Ovary (tissue), 9 donors: ENCODE results near the gene CALB2. TPM values are rescaled to one million over a fixed set of nuclear protein-coding genes. Genes with fewer than 3 reads are reported as not detected.
A peak's percentile ranks its signal among the peaks of the same experiment; 100 is the strongest.

Experiments
- DNase-seq, 5 donors: peaks; one replicate each; pipeline ENCODE4 v3.0.0-alpha.2; 2019 to 2020
- H3K27ac ChIP-seq, 2 donors: fragments of 200-600 bp; one replicate each; pipeline versions ENCODE4 v1.5.1 to v1.8.0; 2019 to 2022
- H3K27me3 ChIP-seq: fragments of 200-600 bp; one replicate; pipeline ENCODE4 v1.8.0; 2022
- H3K36me3 ChIP-seq: fragments of 200-600 bp; sonication (generic); one replicate; pipeline ENCODE4 v1.5.1; 2019
- H3K4me1 ChIP-seq: one replicate; pipeline ENCODE4 v1.8.1; 2013; ENCODE audit warnings: mild to moderate bottlenecking, moderate library complexity; ENCODE audit not compliant: insufficient read depth
- H3K4me3 ChIP-seq: fragments of 200-600 bp; sonication (generic); one replicate; pipeline ENCODE4 v1.5.1; 2017
- H3K9me3 ChIP-seq, 2 donors: fragments of 200-600 bp in 1 of 2; sonication (generic) in 1 of 2; one replicate each; pipeline versions ENCODE4 v1.5.1 to v1.8.1; 2013 to 2019; ENCODE audit warnings: mild to moderate bottlenecking in 1 of 2, moderate library complexity in 1 of 2
- EP300 ChIP-seq: sonication (generic); formaldehyde crosslinking; IDR thresholded peaks from one replicate; pipeline ENCODE4 v1.6.1; 2017; ENCODE audit warnings: antibody characterized with exemption
- POLR2A ChIP-seq: fragments of 450-650 bp; IDR thresholded peaks from one replicate; pipeline ENCODE4 v1.6.1; 2017; ENCODE audit warnings: antibody characterized with exemption, mild to moderate bottlenecking, moderate library complexity
- WGBS, 3 donors: extraction: QIAGEN DNeasy Blood & Tissue Kit in 1 of 3; methylation state at CpG; one replicate each; pipeline versions ENCODE4 v1.1.5 to v1.1.7; 2013 to 2017; 5-methylcytosine and 5-hydroxymethylcytosine counted together
- intact Hi-C, 4 donors: fragments of 100-400 bp; cut with DNase I; formaldehyde crosslinking; loops; one replicate each; pipeline versions ENCODE4 v1.11.0 to v1.15.1; 2022 to 2023
- polyA plus RNA-seq, 2 donors: library from polyadenylated mRNA; stranded (reverse); fragments of 200-250 nt in 1 of 2; fragments of 350-450 nt in 1 of 2; fragmentation: Illumina TruSeq in 1 of 2; extraction: RNeasy Lipid Tissue Mini Kit (QIAGEN cat#74804) in 1 of 2; gene quantifications; one replicate each; pipeline ENCODE4 v1.2.3, GENCODE V29; 2013 to 2014
- total RNA-seq, 7 donors: library from RNA; depleted of rRNA in 2 of 7; stranded (reverse); fragments of >200 nt in 2 of 7; fragmentation: NEBNext Ultra II Directional in 3 of 7; extraction: Animal tissue kit (Norgen Biotek cat#: 25700) in 3 of 7; gene quantifications; one replicate each; pipeline versions ENCODE4 v1.1.0 to v1.2.4, GENCODE V29; 2016 to 2023
- TF ChIP-seq, protein P1 (sequence below), 3 donors: fragments of 450-650 bp in 2 of 3; fragments of 200-600 bp in 1 of 3; IDR thresholded peaks; one replicate each; pipeline versions ENCODE4 v1.5.1 to v1.8.0; 2016 to 2022; ENCODE audit warnings: antibody characterized with exemption in 3 of 3, mild to moderate bottlenecking in 1 of 3
- donor health status: DM: no; HTN: no; CAD: no; lungs with moderate emphysema.
- donor health status: DM: no; HTN: no; CAD: no.
- donor health status: Bipolar disorder and iron deficiency.
- donor health status: DM: yes; HTN: yes; CAD: no.
- donor health status: DM: no; HTN: no; CAD: no.
- donor health status: DM: yes; HTN: yes; CAD: no.

The CALB2 gene
- total and polyA plus RNA-seq, 9 donors, result 1.7 to 176 (median 5.2) TPM

- Histone ChIP-seq H3K27me3 (no peaks in the 10 kb centered on the region), H3K4me3 (peak overlapping the region; percentile 32), H3K36me3 (no peaks in the 10 kb centered on the region), H3K27ac (peak overlapping the region in 1 of 2 donors; percentile 34), H3K4me1 (no peaks in the 10 kb centered on the region), H3K9me3 (no peaks in the 10 kb centered on the region)
- WGBS, 3 donors, result 5 to 6% (median 6%) methylated on average over 18 of the region's 18 CpGs
- intact Hi-C loops, result no loop called here
- TF ChIP-seq EP300 (no peak), POLR2A (no peak)
- TF ChIP-seq, protein P1, sequence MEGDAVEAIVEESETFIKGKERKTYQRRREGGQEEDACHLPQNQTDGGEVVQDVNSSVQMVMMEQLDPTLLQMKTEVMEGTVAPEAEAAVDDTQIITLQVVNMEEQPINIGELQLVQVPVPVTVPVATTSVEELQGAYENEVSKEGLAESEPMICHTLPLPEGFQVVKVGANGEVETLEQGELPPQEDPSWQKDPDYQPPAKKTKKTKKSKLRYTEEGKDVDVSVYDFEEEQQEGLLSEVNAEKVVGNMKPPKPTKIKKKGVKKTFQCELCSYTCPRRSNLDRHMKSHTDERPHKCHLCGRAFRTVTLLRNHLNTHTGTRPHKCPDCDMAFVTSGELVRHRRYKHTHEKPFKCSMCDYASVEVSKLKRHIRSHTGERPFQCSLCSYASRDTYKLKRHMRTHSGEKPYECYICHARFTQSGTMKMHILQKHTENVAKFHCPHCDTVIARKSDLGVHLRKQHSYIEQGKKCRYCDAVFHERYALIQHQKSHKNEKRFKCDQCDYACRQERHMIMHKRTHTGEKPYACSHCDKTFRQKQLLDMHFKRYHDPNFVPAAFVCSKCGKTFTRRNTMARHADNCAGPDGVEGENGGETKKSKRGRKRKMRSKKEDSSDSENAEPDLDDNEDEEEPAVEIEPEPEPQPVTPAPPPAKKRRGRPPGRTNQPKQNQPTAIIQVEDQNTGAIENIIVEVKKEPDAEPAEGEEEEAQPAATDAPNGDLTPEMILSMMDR (IDR thresholded peaks at IDR 0.05), result no peak
- no peak for DNase-seq
Measured at GRCh38 chr16:71425746-71426068, 67.2 kb downstream of the CALB2 start.

DNA sequence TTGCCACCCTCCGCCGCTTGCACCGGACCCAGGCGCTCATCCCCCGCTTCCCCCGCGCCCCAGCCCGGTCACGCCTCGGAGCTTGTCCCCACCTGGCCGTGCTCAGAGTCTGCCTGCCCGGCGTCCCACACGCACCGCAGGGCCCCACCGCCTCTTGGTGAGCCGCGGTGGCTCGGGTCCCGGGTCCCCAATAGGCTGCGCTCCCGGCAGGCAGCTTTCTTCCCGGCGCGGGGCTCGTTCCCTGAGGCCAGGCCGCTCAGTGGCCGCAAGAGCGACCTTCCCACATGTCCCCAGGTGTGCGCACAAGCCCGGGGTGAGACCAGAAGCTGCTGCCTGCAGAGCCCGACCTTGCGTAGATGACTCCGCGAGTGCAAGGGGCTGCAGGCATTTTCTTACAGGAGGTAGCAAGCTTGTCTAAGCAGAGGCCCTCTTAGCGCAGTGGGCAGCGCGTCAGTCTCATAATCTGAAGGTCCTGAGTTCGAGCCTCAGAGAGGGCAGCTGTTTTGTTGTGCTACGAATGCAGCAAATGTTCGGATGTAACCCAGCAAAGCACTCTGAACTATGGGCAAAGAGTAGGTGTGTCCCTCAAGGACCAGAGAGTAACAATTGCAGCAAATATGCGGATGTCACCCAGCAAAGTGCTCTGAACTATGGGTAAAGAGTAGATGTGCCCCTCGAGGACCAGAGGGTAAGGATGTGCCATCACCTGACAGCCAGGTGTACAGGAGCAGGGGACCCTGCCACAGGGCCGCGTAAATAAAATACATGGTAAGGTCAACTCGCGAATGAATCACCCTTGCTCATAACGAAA is 67.8 kb downstream of the CALB2 start:
- Histone ChIP-seq H3K36me3 (no peaks in the 10 kb centered on the region), H3K27me3 (no peaks in the 10 kb centered on the region), H3K27ac (peak overlapping the region in 1 of 2 donors; percentile 37), H3K9me3 (no peaks in the 10 kb centered on the region), H3K4me1 (no peaks in the 10 kb centered on the region), H3K4me3 (peak overlapping the region; percentile 32)
- WGBS, 3 donors, result 1 to 2% (median 2%) methylated on average over 45 to 48 of the region's 48 CpGs
- TF ChIP-seq POLR2A (no peak), EP300 (no peak)
- TF ChIP-seq, protein P1 (IDR thresholded peaks at IDR 0.05), result no peak
- intact Hi-C loops, result no loop called here
- peak in 4 of 5 donors; percentile 25 to 80 (median 68) for DNase-seq

- H3K9me3 ChIP-seq, result no peaks in the 10 kb centered on the region
- 56 to 64% (median 61%) methylated on average over 12 of the region's 12 CpGs for WGBS, 3 donors
- H3K4me1 ChIP-seq, result no peaks in the 10 kb centered on the region
- no peaks in the 10 kb centered on the region for H3K27me3 ChIP-seq
- H3K36me3 ChIP-seq, result no peaks in the 10 kb centered on the region
- H3K27ac ChIP-seq, result peak overlapping the region in 1 of 2 donors; percentile 37
- no peak overlapping the region for H3K4me3 ChIP-seq
- intact Hi-C loops, result no loop called here
- TF ChIP-seq EP300, result no peak
- TF ChIP-seq, protein P1 (IDR thresholded peaks at IDR 0.05), result no peak
- no peak for TF ChIP-seq POLR2A
- no peak for DNase-seq
Measured at GRCh38 chr16:71426880-71427615, 68.5 kb downstream of the CALB2 start.

GRCh38 chr16:71428385-71428784 is 69.9 kb downstream of the CALB2 start:
- Histone ChIP-seq H3K36me3 (no peaks in the 10 kb centered on the region), H3K9me3 (no peaks in the 10 kb centered on the region), H3K27ac (no peak overlapping the region), H3K4me1 (no peaks in the 10 kb centered on the region), H3K4me3 (no peak overlapping the region), H3K27me3 (no peaks in the 10 kb centered on the region)
- TF ChIP-seq EP300 (no peak), POLR2A (no peak)
- TF ChIP-seq, protein P1 (IDR thresholded peaks at IDR 0.05), result no peak
- no peak for DNase-seq
- intact Hi-C loops, result no loop called here
